Measurements from ENCODE around the gene FAF1. TPM values are rescaled to one million over a fixed set of nuclear protein-coding genes. Genes with fewer than 3 reads are reported as not detected.

The FAF1 gene
- total RNA-seq, 1 donor from 2014 or later, result 54.7 TPM

- ATAC-seq (no peak), DNase-seq (ENCODE audit: low spot score) (no peak)
- intact Hi-C loops (cut with DNase I), result no loop called here
Observed at GRCh38 chr1:50450861-50451653, 509.0 kb downstream of the FAF1 start.

- intact Hi-C loops (cut with DNase I), result no loop called here
- DNase-seq (ENCODE audit: low spot score), result no peak
- ATAC-seq, result no peak
Observed at GRCh38 chr1:50447961-50448360, 512.1 kb downstream of the FAF1 start.

- intact Hi-C loops (cut with DNase I), result no loop called here
- DNase-seq (ENCODE audit: low spot score), result no peak
- ATAC-seq, result no peak
Observed at GRCh38 chr1:50441183-50441582, 518.9 kb downstream of the FAF1 start.

GRCh38 chr1:50438945-50439344 is 521.1 kb downstream of the FAF1 start:
- no peak for DNase-seq (ENCODE audit: low spot score)
- no peak for ATAC-seq
- intact Hi-C loops (cut with DNase I), result no loop called here

- intact Hi-C loops (cut with DNase I), result no loop called here
- DNase-seq (ENCODE audit: low spot score), result no peak
- no peak for ATAC-seq
Observed at GRCh38 chr1:50436489-50436888, 523.6 kb downstream of the FAF1 start.

- no peak for DNase-seq (ENCODE audit: low spot score)
- intact Hi-C loops (cut with DNase I), result no loop called here
- no peak for ATAC-seq
Observed at GRCh38 chr1:50430010-50430405, 530.1 kb downstream of the FAF1 start.

GRCh38 chr1:50427818-50428779 is 532.0 kb downstream of the FAF1 start:
- no peak for ATAC-seq
- no peak for DNase-seq (ENCODE audit: low spot score)
- intact Hi-C loops (cut with DNase I), result no loop called here

- intact Hi-C loops (cut with DNase I), result no loop called here
- no peak for DNase-seq (ENCODE audit: low spot score)
- ATAC-seq, result no peak
Observed at GRCh38 chr1:50427086-50427817, 532.8 kb downstream of the FAF1 start.

GRCh38 chr1:50426702-50427085 is 533.4 kb downstream of the FAF1 start:
- DNase-seq (ENCODE audit: low spot score) (no peak), ATAC-seq (no peak)
- intact Hi-C loops (cut with DNase I), result no loop called here

- no peak for DNase-seq (ENCODE audit: low spot score)
- ATAC-seq, result peak; percentile 20
- intact Hi-C loops (cut with DNase I), result no loop called here
Observed at GRCh38 chr1:50426108-50426700, 533.9 kb downstream of the FAF1 start.

GRCh38 chr1:50425376-50426107 is 534.5 kb downstream of the FAF1 start:
- intact Hi-C loops (cut with DNase I), result no loop called here
- ATAC-seq, result no peak
- no peak for DNase-seq (ENCODE audit: low spot score)

GRCh38 chr1:50424884-50425375 is 535.1 kb downstream of the FAF1 start:
- intact Hi-C loops (cut with DNase I), result no loop called here
- DNase-seq (ENCODE audit: low spot score), result no peak
- ATAC-seq, result no peak

GRCh38 chr1:50424045-50424883 is 535.8 kb downstream of the FAF1 start:
- ATAC-seq, result no peak

GRCh38 chr1:50423670-50424000 is 536.4 kb downstream of the FAF1 start:
- ATAC-seq, result no peak
- intact Hi-C loops (cut with DNase I), result no loop called here
- no peak for DNase-seq (ENCODE audit: low spot score)

More at GRCh38 chr1:50424045-50424883, 535.8 kb downstream of the FAF1 start:
- intact Hi-C loops (cut with DNase I), result no loop called here
- DNase-seq (ENCODE audit: low spot score), result no peak

GRCh38 chr1:50422946-50423669 is 537.0 kb downstream of the FAF1 start, which contains the start of gene DMRTA2:
TSS of gene DMRTA2 (minus strand) at chr1:50423443. CDS start at chr1:50421536, 1,907 bp downstream.
- DNase-seq (ENCODE audit: low spot score) (no peak), ATAC-seq (no peak)
- intact Hi-C loops (cut with DNase I), result no loop called here

- DNase-seq (ENCODE audit: low spot score) (no peak), ATAC-seq (no peak)
- intact Hi-C loops (cut with DNase I), result no loop called here
Observed at GRCh38 chr1:50422675-50422945, 537.5 kb downstream of the FAF1 start.

Measured in sciatic nerve (tissue), 2 donors.